A549 (cell line): ENCODE measurements around the gene ATF5.

Experiments used
- GATA3 ChIP-seq: IDR thresholded peaks from 2 replicates; pipeline ENCODE4 v1.6.1; 2012; ENCODE audit warnings: borderline replicate concordance
- KDM1A ChIP-seq: fragments of 200-600 bp; sonication (generic); IDR thresholded peaks from 2 replicates; pipeline ENCODE4 v1.6.1; 2016; ENCODE audit warnings: low read depth, mild to moderate bottlenecking
- REST ChIP-seq: fragments of 200-600 bp; sonication (generic); IDR thresholded peaks from 2 replicates; pipeline ENCODE4 v1.6.1; 2016; ENCODE audit warnings: antibody characterized with exemption, mild to moderate bottlenecking, moderate library complexity
- ZFP36 ChIP-seq: fragments of 450-650 bp; IDR thresholded peaks from 2 replicates; pipeline ENCODE4 v1.6.1; 2014; ENCODE audit warnings: borderline replicate concordance; ENCODE audit not compliant: partially characterized antibody
- ZNF302 ChIP-seq: fragments of 250-450 bp; sonication (Bioruptor Pico); IDR thresholded peaks from 2 replicates; pipeline ENCODE4 v1.9.0; 2021; ENCODE audit warnings: inconsistent platforms, mild to moderate bottlenecking, moderate library complexity
- TF ChIP-seq, protein P1 (sequence below): fragments of 150-350 bp; IDR thresholded peaks from 2 replicates; pipeline ENCODE4 v1.6.1; 2014; ENCODE audit warnings: low read depth, mild to moderate bottlenecking, low read length
- TF ChIP-seq, protein P2 (sequence below): fragments of >200 bp; sonication (Bioruptor Twin); formaldehyde crosslinking; IDR thresholded peaks from 3 replicates; pipeline ENCODE4 v1.5.1; 2016

DNA sequence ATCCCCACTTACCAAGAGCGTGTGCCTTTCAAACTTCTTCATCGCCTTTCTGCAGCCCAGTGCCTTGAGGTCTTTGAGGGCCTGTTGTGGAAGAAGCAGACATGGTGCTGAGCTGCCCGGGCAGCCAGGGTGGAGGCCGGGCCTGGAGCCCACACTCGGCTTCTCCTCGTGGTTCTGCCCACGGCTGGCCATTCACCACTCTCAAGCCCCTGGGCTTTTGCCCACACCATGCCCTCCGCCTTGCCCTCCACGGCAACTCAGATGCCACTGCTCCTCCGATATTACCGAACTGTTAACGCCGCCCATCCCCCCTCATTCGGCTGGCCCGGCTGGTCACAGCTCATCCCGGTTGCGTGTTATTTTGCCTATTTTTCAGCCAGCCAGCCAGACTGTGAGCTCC lies 37.6 kb upstream of the ATF5 start:
- TF ChIP-seq ZNF302 (CRISPR knock-in tag): no peak
- TF ChIP-seq, protein P1, sequence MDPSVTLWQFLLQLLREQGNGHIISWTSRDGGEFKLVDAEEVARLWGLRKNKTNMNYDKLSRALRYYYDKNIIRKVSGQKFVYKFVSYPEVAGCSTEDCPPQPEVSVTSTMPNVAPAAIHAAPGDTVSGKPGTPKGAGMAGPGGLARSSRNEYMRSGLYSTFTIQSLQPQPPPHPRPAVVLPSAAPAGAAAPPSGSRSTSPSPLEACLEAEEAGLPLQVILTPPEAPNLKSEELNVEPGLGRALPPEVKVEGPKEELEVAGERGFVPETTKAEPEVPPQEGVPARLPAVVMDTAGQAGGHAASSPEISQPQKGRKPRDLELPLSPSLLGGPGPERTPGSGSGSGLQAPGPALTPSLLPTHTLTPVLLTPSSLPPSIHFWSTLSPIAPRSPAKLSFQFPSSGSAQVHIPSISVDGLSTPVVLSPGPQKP: no peak
- no peak for TF ChIP-seq KDM1A
- TF ChIP-seq, protein P2, sequence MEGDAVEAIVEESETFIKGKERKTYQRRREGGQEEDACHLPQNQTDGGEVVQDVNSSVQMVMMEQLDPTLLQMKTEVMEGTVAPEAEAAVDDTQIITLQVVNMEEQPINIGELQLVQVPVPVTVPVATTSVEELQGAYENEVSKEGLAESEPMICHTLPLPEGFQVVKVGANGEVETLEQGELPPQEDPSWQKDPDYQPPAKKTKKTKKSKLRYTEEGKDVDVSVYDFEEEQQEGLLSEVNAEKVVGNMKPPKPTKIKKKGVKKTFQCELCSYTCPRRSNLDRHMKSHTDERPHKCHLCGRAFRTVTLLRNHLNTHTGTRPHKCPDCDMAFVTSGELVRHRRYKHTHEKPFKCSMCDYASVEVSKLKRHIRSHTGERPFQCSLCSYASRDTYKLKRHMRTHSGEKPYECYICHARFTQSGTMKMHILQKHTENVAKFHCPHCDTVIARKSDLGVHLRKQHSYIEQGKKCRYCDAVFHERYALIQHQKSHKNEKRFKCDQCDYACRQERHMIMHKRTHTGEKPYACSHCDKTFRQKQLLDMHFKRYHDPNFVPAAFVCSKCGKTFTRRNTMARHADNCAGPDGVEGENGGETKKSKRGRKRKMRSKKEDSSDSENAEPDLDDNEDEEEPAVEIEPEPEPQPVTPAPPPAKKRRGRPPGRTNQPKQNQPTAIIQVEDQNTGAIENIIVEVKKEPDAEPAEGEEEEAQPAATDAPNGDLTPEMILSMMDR: no peak
- TF ChIP-seq GATA3: no peak
- no peak for TF ChIP-seq REST
- no peak for TF ChIP-seq ZFP36
